Suppressor macrophage treated with lipopolysaccharide for 1 hour (primary cell): ENCODE measurements around the gene ATP6V1G2.
A peak's percentile ranks its signal among the peaks of the same experiment; 100 is the strongest.

ENCODE experiments used
- DNase-seq, 3 donors: peaks; one replicate each; pipeline ENCODE4 v3.0.0-alpha.2; 2020 to 2022

The ATP6V1G2 gene

DNA sequence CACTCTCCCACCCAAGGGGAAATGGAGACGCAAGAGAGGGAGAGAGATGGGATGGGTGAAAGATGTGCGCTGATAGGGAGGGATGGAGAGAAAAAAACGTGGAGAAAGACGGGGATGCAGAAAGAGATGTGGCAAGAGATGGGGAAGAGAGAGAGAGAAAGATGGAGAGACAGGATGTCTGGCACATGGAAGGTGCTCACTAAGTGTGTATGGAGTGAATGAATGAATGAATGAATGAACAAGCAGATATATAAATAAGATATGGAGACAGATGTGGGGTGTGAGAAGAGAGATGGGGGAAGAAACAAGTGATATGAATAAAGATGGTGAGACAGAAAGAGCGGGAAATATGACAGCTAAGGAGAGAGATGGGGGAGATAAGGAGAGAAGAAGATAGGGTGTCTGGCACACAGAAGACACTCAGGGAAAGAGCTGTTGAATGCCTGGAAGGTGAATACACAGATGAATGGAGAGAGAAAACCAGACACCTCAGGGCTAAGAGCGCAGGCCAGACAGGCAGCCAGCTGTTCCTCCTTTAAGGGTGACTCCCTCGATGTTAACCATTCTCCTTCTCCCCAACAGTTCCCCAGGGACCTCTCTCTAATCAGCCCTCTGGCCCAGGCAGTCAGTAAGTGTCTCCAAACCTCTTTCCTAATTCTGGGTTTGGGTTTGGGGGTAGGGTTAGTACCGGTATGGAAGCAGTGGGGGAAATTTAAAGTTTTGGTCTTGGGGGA, 29.7 kb upstream of the ATP6V1G2 start:
- DNase-seq: peak; percentile 78 to 92 (median 79)

- peak; percentile 97 to 99 (median 98) for DNase-seq
Observed at GRCh38 chr6:31575335-31575901, 29.0 kb upstream of the ATP6V1G2 start, which contains the start of gene TNF. Gene TNF (plus strand): TSS chr6:31575565. CDS start chr6:31575742, 177 bp downstream.

- DNase-seq: peak; percentile 67 to 83 (median 82)
Observed at GRCh38 chr6:31574106-31575061, 28.0 kb upstream of the ATP6V1G2 start.

DNA sequence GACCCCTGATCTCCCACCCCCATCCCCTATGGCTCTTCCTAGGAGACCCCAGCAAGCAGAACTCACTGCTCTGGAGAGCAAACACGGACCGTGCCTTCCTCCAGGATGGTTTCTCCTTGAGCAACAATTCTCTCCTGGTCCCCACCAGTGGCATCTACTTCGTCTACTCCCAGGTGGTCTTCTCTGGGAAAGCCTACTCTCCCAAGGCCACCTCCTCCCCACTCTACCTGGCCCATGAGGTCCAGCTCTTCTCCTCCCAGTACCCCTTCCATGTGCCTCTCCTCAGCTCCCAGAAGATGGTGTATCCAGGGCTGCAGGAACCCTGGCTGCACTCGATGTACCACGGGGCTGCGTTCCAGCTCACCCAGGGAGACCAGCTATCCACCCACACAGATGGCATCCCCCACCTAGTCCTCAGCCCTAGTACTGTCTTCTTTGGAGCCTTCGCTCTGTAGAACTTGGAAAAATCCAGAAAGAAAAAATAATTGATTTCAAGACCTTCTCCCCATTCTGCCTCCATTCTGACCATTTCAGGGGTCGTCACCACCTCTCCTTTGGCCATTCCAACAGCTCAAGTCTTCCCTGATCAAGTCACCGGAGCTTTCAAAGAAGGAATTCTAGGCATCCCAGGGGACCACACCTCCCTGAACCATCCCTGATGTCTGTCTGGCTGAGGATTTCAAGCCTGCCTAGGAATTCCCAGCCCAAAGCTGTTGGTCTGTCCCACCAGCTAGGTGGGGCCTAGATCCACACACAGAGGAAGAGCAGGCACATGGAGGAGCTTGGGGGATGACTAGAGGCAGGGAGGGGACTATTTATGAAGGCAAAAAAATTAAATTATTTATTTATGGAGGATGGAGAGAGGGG, 27.1 kb upstream of the ATP6V1G2 start:
- no peak for DNase-seq

GRCh38 chr6:31572041-31572911, 25.9 kb upstream of the ATP6V1G2 start, which contains the start of gene LTA:
Gene LTA (plus strand): TSS chr6:31572289. CDS start chr6:31572743, 454 bp downstream.
- DNase-seq: no peak

DNA sequence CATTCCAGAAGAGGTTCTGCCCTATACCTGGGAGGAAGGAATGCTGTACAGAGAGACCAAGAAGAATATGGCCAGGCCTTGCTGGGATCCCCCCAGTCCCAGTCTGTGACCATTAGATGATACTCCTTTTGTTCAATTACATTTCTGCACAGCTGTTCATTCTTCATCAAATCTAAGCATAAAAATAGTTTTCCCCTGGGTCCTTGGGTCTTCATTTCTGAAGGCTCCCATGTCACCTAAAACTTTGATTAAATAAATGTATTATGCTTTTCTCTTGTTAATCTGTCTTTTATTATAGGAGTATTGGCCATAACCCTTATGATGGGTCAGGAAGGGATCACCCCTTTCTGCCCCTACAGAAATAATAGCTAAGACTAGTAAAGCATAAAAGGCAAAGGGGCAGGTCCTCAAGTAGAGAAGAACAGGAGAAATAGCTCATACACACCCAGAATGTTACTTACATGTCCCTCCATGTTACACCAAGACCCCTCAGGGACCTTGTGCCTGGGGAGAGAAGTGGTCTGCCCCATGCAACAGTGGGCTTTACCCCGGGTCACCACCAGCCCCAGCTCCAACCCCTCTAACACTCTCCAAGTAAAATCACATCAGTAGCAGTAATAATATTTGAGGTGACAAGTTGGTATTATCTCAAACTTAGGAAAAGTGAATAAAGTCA, 23.6 kb upstream of the ATP6V1G2 start:
- no peak for DNase-seq

- DNase-seq: peak; percentile 93 to 98 (median 97)
Observed at GRCh38 chr6:31568537-31568961, 22.1 kb upstream of the ATP6V1G2 start.

- peak; percentile 70 to 78 (median 78) for DNase-seq
Observed at GRCh38 chr6:31567531-31568370, 21.3 kb upstream of the ATP6V1G2 start.

DNA sequence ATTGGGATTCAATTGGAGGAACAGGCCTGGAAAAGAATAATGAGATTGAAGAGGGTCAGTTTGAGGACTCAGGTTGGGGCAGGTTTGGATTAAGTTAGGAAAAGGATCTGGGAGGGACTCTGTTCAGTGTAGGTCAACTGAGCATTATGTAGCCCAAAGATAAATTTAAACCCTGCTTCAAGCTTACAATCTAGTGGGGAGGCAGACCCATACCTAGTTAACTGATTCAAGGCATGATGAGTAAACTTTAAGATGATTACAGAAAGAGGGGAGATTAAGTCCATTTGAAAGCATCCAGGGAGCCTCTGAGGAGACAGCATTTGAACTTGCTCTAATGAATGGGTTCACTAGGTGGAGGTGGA, 14.3 kb upstream of the ATP6V1G2 start:
- DNase-seq: no peak

DNA sequence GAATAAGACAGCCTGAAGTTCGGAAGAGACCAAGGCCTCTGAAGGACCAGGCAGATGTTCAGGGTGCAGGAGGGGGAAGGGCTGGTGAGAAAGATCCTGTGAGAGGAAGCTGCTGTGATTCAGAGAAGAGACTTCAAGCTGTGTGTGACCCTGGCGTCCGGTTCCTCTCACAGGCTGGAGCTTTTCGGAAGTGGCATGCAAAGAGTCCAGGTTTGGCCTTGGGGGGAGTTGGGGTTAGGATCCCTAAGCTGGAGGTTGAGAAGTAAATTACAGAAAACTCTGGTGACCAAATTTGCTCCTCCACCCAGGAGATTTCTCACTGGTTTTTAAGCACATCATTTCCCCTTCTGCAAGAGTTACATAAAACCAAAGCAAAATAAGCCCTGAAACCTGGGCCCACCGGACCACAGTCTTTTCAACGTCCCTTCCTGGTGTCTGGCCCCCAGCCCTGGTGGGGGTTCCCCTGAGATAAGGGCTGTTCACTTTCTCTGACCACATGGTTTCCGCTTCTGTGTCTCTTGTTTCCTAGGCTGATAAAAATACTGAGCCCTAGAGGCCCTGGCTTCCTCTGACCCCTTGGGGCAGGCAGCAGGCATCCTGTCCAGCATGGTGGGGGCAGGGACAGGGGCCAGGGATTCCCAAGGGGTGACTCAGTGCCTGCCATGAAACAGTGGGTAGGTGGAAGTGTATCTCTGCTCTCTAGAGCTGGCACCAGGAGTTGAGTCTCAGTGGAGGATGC, 13.7 kb upstream of the ATP6V1G2 start:
- peak; percentile 93 to 94 (median 94) for DNase-seq

- DNase-seq: no peak
Observed at GRCh38 chr6:31559606-31559957, 13.2 kb upstream of the ATP6V1G2 start.

GRCh38 chr6:31558631-31559500, 12.5 kb upstream of the ATP6V1G2 start:
- DNase-seq: peak; percentile 97 to 98 (median 98)

DNA sequence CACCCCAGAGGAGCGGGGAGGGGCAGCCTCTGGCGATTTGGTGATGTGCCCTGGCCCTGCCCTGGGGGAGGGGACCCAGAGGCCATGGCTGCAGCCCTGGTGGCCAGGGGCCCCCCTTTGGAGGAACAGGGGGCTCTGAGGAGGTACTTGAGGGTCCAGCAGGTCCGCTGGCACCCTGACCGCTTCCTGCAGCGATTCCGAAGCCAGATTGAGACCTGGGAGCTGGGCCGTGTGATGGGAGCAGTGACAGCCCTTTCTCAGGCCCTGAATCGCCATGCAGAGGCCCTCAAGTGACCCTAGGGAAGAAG, 11.9 kb upstream of the ATP6V1G2 start:
- DNase-seq: no peak

- DNase-seq: peak in 1 of 3 donors; percentile 31
Observed at GRCh38 chr6:31557443-31558317, 11.3 kb upstream of the ATP6V1G2 start.

DNA sequence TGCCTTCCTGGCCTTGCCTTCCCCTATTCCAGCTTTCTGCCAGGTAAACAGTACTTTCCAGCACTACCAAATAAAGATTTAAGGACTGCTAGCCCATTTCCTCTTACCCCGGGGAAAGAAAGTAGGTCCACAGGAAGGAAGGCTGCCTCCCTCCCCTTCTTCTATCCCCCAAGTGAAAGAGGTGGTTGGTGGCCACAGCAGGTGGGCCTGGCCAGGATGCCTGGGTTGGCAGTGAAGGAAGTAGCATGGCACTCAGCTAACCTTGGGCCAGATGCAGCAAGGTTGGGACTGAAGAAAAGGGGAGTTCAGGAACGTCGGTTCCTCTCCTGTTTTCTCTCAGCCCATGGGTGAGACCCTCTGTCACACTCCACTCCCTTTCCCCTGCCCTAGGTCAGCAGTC, 9.9 kb upstream of the ATP6V1G2 start:
- no peak for DNase-seq

DNA sequence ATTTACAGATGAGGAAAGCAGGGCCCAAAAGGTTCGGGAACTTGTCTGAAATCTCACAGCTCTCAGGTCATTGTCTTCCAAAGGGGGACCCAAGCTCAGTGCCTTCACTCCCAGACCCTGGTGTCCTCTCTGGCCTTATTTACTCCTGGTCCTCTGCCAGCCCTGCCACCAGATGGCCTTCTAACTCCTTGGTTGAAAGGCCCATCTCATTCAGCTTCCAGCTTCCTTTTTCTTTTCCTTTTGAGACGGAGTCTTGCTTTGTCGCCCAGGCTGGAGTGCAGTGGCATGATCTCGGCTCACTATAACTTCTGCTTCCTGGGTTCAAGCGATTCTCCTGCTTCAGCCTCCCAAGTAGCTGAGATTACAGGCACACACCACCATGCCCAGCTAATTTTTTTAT, 5.0 kb upstream of the ATP6V1G2 start:
- DNase-seq: peak; percentile 89 to 92 (median 91)

DNA sequence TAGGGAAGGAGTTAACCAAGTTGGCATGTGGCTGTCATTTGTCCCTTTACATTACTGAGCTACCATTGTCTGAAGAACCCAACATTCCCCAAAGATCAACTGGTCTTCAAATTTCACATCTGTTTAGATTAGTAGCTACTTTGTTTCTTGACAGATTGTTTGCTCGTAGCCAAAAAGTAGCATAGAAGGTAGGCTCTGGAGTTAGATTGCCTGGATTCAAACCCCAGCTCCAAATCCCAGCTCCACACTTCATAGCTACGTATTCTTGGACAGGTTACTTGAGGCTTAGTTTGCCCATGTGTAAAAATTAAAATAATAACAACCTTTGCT, 2.1 kb upstream of the ATP6V1G2 start:
- no peak for DNase-seq
